ENCODE measurements around the gene SLC25A42.

- TF ChIP-seq POLR2A (IDR thresholded peaks at IDR 0.05; ENCODE audit: extremely low read depth, insufficient read length) (no peak), CTCF (IDR thresholded peaks at IDR 0.05; ENCODE audit: low read depth, low read length) (no peak), MAX (IDR thresholded peaks at IDR 0.05; ENCODE audit: low read depth, low read length) (no peak), MYC (IDR thresholded peaks at IDR 0.05; ENCODE audit: low read depth, low read length) (no peak)
These were observed 98.7 kb downstream of the SLC25A42 start for GRCh38 chr19:19162495-19162894.

Data from NB4 (cell line).